CD4-positive, alpha-beta T cell treated with Interferon gamma for 1 hour (primary cell): ENCODE results near the gene RBM47.

ENCODE experiments used
- DNase-seq: peaks from one replicate; pipeline ENCODE4 v3.0.0-alpha.2; 2020

RBM47 gene

DNA sequence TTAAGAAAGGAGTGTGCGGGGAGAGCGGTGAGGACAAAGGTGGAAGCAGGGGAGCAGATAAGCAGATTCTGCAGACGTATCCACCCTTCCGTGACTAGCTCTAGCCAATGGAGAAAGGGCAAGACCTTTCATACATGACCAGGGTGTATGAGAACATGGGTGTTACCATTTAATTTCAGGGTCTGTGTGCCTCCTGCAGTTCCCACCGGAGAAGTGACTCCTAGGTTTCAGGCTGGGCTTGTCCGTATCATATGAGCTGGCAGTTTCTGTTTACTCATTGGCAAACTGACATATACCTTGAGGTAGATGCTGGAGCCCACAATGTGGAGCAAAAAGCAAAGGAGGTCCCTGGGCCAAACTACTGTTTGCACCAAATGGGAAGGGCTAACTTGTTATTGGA is 6.8 kb downstream of the RBM47 start:
- DNase-seq: no peak

DNA sequence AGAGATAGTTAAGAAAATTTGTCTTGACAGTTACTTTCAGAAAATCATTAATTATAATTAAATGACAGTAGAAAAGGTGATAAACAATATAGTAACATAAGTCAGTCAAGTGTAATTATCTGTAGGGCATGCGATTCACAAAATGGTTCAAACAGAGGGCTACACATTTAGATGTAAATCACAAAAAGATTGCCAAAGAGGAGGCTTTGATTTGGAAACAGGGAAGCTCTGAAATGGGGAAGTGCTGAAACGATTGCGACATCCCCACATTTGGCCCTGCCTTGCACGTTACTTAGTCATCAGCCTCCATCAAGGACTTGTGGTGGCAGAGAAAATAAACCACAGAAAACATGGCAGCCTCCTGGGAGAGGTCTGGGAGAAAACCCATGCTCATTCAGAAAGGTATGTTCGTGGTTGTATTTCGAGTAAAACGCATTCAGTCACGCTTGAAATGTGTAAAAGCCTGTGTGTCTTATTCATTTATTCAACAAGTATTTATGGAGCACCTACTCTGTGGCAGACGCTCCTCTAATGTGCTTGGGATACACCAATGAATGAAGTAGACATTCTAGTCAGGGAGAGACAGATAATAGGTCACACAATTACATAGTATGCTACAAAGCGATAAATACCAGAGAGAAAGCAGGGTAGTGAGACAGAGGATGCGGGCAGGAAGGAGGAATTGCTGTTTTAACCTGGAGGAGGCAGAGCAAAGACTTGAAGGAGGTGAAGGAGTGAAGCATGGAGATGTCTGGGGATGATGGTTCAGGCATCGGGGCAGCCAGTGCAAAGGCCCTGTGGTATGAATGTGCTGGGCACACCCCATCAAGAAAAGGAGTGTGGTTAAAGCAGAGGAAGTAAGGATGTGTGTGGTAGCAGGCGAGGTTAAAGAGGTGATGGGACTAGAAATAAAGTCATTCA is 7.8 kb downstream of the RBM47 start:
- peak; percentile 79 for DNase-seq

DNA sequence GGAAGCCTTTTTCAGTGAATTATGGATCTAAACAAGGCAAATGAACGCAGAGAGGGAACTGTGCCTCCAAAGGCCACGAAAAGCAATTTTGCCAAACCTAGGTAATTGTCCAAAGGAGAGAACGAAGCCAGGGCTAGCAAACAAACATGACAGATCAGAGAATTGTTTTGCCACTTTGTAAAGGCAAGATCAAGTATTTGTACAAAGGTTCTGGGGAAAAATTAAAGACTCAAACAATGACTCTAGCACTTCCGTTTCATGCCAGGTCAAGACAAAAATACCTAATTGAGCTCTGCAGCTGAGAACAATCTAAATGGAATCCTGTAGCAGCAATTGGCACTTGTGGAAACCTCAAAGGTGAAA is 8.5 kb downstream of the RBM47 start:
- no peak for DNase-seq

DNA sequence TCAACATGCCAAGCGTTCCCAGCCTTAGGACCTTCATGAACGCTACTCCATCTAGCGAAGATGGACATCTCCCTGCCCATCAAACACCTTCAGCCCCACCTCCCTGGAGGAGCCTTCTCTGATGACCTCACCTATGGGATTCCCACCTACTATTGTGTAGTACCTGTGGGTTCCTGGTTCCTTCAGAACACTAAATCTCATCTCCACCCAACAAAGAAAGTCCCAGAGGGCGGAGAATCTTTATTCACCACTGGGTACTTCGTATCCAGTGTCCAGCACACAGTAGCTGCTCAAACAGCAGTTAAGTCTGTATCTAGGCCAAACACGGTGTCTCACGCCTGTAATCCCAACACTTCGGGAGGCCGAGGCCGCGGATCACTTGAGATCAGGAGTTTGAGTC is 10.1 kb downstream of the RBM47 start:
- no peak for DNase-seq

DNA sequence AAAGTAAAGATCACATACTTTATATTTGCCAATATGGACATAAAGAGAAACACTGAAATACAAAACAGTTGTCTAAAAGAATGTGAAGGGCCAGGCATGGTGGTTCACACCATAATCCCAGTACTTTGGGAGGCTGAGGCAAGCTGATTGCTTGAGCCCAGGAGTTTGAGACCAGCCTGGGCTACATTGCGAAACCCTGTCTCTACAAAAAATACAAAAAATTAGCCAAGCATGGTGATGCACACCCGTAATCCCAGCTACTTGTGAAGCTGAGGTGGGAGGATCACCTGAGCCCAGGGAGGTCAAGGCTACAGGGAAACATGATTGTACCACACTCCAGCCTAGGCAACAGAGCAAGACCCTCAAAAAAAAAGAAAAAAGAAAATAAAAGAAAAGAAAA is 11.8 kb downstream of the RBM47 start:
- DNase-seq: no peak

DNA sequence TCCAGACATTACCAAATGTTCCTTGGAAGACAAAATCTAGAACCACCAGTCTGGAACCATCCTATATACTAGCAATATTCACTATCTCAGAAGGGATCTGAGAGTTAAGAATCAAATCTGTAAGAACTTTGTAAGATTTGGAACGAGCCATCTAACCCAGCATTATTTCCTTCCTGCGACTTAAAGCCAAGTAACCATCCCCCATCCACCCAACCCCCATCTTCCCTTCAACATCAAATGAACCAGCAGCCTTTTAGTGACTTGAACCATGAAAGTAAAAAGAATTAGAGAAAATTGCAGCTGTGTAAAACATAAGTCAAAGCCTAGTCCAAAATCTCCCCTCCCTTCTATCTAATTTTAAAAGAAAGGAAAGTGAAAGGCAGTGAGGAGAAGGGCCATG is 15.6 kb downstream of the RBM47 start:
- DNase-seq: no peak

DNA sequence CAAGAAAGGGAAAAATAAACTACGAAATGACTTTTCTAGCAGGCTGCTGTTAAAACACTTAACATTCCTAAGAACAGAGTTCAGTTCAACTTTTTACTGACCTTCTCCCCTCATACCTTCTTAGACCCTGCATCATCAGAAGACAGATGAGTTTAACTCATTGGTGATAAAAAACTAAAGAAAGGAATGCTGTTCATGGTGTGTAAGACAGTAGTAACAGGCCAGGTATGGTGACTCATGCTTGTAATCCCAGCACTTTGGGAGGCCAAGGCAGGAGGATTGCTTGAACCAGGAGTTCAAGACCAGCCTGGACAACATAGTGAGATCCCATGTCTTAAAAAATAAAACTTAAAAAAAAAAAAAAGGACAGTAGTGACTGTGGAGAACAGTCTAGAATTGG is 16.2 kb downstream of the RBM47 start:
- DNase-seq: no peak

DNA sequence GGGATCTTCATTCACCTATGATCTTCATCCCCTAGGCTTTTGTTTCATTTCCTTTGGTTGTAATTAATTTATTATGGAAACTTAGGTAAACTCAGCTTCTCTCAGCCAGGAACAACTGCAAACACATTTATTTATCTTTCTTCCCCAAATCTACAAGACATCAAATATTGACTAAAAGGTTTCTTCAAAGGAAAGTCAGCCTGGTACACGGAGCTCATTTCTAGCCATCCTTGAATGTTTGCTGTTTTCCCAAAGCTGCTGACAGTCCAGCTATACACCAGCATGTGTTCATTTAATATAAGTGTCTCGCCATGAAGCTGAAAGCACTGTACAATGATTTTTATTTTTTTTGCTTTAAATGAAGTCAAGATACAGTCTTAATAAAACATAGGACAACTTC is 16.8 kb downstream of the RBM47 start:
- no peak for DNase-seq

DNA sequence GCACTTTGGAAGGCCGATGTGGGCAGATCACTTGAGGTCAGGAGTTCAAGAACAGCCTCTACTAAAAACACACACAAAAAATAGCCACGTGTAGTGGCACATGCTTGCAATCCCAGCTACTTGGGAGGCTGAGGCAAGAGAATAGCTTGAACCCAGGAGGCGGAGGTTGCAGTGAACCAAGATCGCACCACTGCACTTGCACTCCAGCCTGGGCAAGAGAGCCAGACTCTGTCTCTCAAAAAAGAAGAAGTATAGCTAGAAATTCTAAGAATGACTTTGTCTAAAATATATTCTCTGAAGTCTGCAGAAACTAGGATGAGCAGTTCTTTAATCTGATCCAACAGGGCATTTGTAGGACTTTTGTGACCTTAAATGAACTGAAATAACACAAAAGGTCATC is 17.4 kb downstream of the RBM47 start:
- DNase-seq: no peak

DNA sequence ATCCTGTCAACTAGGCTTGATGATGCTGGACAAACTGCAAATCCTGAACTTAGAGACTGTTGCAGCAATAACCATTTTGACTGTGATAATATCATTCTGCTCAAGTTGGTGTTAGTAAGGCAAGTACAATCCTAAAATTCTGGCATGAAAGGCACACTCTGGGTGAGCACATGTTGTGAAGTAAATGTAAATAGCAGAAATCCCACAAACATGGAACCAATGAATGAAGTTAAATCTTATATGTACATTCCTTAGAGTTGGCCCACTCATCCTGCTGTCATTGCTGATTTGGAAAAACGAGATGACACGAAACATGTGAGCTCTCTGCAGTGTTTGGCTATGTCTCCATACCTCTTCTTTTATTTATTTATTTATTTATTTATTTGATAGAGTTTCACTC is 21.0 kb downstream of the RBM47 start:
- DNase-seq: no peak

DNA sequence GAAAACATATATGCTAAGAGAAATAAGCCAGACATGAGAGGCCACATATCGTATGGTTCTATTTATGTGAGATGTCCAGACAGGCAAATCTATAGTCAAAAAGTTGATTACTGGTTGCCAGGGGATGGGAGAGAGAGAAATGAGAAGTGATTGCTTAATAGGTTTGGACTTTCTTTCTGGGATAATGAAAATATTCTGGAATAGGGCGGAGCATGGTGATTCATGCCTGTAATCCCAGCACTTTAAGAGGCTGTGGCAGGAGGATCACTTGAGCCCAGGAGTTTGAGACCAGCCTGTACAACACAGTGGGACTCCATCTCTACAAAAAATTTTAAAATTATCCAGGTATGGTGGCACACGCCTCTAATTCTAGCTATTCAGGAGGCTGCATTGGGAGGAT is 22.4 kb downstream of the RBM47 start:
- no peak for DNase-seq

DNA sequence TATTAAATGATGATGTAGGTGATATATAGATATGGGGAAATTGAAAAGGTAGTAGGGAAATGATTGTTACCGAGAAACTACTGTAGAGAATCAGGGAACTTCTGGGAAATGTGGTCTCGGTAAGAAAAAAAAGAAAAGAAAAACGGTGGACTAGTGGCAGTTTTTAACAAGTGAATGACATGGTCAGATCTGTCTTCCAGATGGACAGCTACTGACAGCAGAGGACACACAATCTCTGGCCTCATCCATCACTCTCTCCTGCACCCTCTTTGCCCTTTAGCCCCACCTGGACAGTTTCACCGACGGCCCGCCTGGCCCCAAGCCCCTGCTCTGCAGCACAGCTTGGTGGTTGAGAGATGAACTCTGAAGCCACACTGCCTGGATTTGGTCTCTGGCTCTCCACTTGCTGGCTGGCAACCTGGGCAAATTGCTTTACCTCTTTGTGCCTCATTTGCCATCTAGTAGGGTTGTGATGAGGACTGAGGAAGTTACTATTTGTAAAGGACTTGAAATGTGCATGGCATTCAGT is 23.4 kb downstream of the RBM47 start:
- no peak for DNase-seq

DNA sequence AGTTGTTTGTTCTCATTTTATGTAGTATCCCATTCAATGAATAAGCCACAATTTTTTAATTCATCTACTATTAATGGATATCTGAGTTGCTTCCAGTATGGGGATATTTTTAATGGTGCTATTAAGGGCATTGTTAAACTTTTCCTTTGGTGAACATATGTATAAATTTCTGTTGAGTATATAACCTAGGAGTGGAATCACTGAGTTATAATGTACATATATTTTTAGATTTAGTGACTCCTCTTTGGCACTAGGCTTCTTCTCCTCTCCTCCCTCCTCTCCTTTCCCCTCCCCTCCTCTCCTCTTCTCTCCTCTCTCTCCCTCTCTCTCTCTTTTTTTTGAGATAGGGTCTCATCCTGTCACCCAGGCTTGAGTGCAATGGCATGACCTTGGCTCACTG is 26.4 kb downstream of the RBM47 start:
- DNase-seq: no peak

DNA sequence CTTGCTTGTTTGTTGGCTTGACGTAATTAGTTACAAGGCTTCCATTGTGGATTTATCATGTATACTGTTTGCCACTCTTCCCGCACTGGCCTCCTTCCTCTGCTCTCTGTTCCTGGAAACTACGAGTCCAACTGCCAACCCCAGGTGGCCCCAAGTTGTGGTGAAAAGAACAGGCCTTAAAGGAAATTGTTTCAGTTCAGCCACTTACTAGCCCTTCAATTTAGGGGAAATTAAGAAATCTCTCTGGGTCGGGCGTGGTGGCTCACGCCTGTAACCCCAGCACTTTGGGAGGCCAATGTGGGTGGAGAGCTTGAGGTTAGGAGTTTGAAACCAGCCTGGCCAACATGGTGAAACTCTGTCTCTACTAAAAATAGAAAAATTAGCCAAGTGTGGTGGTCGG is 28.0 kb downstream of the RBM47 start:
- peak; percentile 60 for DNase-seq

DNA sequence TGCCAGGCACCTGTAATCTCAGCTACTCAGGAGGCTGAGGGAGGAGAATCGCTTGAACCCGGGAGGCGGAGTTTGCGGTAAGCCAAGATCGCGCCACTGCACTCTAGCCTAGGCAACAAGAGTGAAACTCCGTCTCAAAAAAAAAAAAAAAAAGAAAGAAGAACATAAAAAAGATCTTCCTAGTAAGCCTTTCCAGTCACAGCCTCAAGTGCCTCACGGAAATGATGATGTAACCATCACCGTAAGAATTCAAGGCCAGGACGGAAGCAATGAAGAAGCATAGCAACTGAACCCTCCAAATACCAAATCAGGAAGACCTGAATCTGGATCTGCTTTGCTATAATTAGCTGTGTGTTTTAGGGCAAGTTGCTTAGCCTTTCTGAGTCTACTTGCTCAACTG is 28.8 kb downstream of the RBM47 start:
- peak; percentile 50 for DNase-seq

DNA sequence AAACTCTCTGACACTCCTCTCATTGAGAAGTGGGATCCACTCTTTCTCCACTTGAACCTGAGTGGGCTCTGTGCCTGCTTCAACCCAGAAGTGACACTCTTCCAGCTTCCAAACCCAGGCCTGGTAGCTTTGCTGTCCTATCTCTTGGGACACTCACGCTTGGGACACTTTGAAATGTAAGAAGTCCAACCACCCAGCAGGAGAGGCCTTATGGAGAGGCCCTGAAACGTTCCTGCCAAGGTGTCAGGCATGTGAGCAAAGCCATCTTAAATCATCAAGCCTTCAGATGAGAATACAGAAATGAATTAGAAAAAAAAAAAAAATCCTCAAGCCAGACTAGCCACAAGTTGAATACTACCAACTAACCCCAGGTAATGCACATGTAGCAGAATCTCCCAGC is 30.2 kb downstream of the RBM47 start:
- DNase-seq: no peak

DNA sequence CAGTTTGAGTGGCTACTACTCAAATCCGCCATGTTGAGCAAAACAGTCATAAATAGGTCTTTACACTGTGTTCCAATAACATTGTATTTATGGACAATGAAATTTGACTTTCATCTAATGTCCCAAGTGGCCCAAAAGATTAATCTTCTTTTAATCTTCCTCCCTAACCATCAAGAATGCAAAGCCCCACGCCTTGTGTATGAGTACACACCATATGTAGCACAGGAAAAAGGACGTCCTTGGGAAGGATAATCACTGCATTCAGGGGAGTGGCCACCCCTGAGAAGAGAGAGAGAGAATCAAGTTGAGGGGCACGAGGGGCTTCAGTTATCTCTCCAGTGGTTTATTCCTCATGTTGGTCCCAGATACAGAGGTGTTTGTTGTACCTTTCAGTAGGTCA is 33.1 kb downstream of the RBM47 start:
- no peak for DNase-seq

DNA sequence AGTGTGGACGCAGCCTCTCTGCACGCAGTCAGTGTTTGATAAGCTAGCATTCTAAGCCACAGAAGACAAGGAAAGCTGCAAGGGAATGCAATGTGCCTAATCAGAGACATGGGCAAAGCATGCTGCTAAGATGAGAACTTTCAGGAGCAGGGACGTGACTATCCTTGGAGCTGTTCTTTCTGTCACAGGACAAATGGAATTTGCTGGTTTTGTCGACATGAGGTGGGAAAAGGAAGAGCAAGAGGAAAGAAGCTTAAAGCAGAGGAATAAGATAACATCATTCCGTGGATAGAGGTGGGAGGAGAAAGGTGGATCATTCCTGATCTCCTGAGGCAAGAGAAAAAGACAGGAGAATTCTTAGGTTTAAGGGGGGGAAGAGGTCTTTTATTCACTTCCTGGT is 33.7 kb downstream of the RBM47 start:
- no peak for DNase-seq

DNA sequence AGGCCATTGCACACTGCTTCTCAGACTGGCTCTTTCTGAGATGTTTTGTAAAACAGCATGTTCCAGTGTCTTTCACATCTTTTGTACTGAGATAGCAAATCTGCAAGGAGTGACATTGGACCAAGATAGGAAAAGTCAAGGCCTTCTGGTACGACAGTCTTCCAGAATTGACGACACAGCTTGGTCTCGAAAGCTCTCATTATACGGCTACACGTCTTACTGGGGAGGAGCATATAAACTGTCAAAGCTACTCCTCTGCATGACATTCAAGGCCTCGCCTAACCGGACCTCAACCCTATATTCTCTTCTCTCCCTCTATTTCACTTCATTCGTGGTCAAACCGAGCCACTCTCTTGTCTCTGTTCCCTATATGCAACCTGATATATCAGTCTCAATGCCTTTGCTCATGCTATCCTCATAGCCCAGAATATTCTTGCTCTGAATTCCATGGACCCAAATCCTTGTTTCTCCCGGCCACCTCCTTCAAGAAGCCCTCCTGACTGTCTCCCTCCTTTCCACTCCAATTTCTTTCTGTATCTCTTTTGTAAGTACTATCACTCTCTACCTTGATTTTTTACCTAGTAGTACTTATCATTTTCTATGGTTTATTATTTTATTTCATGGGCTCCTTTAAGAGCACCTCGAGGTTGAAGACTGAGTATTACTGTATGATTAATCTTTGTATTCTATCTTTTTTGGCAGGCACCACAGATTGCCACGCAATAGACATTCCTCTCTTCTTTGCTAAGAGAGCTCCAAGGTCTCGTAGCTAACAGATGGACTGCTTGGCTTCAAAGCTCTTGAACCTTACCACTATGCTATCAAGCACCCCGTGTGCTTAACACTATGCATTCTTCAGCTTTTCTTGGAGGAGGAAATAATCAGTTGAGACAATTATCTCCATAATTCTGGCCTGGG is 35.1 kb downstream of the RBM47 start:
- DNase-seq: no peak

DNA sequence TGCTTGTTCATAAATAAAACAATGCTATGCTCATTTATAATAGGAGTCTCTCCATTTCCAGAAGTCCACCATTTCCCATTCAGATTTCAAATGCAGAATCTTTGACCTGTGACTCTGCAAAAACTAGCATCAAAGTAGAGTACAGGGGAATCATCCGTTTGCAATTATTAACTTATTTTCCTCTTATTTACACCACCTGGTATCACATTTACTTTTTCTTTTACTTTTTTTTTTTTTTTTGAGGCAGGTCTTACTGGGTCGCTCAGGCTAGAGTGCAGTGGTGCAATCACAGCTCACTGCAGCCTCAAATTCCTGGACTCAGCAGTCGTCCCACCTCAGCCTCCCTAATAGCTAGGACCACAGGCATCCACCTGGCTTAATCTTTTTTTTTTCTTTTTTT is 37.6 kb downstream of the RBM47 start:
- no peak for DNase-seq

DNA sequence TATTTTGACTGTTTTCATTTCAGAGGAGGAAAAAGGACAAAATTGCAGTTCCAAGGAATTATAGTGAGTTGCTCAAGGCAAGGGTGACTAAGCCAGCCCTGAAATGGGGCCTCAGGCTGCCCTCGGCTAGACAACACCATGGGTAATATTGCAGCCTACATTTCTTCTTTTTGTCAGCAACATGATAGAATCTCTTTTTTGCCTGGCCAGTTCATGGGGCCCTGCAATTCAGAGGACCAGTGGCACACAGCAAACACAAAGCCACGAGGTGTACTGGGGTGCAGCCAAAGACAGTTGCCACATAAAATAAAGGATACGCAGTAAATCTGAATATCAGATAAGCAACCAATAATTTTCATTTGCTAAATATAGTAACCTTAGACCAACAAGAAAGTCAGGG is 41.8 kb downstream of the RBM47 start:
- DNase-seq: peak; percentile 41

DNA sequence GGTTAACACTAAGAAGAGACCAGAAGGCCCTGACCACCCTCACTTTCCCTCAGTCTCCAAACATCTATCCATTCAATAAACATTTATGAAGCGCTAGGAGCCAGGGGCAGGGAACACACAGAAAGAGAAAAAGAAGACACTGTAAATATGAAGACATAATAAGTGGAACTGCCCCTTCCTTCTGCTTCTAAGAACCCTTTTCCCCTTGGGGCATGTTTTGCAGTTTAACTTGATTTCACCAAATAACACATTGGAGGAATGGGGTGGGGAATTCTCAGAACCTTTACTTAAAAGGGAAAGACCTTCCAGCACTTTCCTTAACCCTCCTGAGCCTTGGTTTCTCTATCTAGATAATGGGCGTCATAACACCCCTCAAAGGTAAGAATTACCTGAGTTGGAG is 42.3 kb downstream of the RBM47 start:
- DNase-seq: no peak

DNA sequence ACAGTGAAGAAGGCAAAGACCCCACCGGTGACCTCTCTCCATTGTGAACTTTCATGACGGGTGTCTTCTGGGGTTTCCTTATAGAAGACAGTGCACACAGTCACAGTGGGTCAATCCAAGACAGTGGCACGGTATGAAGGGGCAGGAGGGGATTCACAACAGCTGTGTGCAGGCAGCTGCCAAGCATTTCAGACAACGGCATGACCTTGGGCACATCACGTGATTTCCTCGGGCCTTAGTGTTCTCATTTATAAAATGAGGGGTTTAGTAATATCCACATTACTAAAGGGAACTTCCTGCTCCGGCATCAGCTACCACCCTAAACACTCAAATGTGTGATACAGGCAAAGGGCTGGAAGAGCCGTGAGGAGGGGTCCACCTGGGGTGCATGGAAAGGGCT is 42.9 kb downstream of the RBM47 start:
- peak; percentile 60 for DNase-seq

DNA sequence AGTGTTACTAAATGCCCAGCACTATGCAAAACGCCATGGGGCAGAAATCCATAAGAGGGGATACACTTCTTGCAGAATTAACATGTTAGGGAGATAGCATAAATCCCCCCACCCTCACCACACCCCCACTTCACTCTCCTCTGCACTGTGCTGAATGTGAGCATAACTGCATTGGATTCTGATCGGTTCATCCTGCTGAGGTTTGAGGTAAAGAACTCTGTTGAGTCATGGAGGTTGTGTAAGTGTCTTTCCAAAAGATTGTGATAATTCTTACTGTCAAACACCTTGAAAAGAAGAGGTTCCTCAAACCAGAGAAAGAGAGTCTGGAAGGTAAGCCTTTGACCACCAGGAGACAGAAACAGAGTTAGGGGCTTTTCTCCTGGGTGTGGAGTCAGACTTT is 43.6 kb downstream of the RBM47 start:
- no peak for DNase-seq
